ENCODE data around the gene HSDL2.

HSDL2 gene

DNA sequence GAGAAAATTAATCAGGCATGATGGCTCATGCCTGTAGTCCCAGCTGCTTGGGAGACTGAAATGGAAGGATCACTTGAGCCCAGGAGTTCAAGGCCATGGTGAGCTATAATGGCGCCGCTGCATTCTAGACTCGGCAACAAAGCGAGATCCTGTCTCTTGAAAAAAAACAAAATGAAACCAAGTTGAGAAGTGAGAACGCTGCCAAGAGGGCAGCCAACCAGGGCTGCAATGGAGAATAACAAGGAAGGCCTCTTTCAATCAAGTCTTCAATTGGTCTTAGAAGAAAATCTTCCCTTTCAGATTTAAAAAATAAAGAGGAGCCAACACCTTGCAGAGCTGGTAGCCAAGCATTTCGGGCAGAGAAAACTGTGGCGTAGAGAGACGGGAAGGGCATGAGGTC is 121.4 kb downstream of the HSDL2 start:
- TF ChIP-seq, protein P1, sequence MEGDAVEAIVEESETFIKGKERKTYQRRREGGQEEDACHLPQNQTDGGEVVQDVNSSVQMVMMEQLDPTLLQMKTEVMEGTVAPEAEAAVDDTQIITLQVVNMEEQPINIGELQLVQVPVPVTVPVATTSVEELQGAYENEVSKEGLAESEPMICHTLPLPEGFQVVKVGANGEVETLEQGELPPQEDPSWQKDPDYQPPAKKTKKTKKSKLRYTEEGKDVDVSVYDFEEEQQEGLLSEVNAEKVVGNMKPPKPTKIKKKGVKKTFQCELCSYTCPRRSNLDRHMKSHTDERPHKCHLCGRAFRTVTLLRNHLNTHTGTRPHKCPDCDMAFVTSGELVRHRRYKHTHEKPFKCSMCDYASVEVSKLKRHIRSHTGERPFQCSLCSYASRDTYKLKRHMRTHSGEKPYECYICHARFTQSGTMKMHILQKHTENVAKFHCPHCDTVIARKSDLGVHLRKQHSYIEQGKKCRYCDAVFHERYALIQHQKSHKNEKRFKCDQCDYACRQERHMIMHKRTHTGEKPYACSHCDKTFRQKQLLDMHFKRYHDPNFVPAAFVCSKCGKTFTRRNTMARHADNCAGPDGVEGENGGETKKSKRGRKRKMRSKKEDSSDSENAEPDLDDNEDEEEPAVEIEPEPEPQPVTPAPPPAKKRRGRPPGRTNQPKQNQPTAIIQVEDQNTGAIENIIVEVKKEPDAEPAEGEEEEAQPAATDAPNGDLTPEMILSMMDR (IDR thresholded peaks at IDR 0.05; ENCODE audit: insufficient read depth, low read length, poor library complexity, severe bottlenecking), result no peak
- no peaks in the 10 kb centered on the region for H3K36me3 ChIP-seq (ENCODE audit: control insufficient read depth, insufficient read depth, low read length)

DNA sequence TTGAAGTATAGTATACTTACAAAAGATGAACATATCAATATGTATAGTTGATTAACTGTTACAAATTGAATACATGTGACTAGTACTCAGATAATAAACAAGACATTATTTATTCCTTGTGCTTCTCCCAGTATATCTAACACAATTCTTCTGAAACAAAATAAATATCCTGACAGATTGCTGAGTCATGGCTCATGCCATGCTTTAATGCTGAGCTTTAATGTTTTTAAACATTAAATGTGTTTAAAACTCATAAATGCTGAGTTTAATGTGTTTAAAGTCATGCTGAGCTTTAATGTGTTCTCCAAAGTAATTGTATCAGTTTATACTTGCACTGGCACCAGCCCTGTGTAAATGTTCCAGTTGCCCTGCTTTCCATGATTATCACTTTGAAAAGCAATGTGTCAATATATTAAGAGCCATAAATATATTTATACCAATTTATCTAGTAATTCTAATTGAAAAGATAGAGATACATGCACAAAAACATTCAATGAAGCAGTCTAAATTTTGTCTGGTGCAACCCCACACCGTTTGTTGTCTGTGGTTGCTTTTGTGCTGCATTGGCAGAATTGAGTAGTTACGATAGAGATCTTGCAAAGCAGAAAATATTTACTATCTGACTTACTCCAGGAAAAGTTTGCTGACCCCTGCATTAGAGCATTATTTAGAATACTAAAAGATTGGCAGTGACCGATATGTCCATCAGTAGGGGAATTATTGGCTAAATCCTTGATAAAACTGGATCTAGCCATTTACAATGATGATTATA is 122.5 kb downstream of the HSDL2 start:
- no peak for DNase-seq (ENCODE audit: extremely low read depth, insufficient read length)
- H3K36me3 ChIP-seq (ENCODE audit: control insufficient read depth, insufficient read depth, low read length), result no peaks in the 10 kb centered on the region
- H3K4me3 ChIP-seq (replicated peaks; ENCODE audit: low read depth, low read length), result no peak overlapping the region
- TF ChIP-seq, protein P1 (IDR thresholded peaks at IDR 0.05; ENCODE audit: insufficient read depth, low read length, poor library complexity, severe bottlenecking), result no peak
- no peaks in the 10 kb centered on the region for H3K27me3 ChIP-seq (replicated peaks; ENCODE audit: control insufficient read depth, insufficient read depth, low read length)

More for the DNA sequence above, 121.4 kb downstream of the HSDL2 start:
- Histone ChIP-seq H3K4me3 (replicated peaks; ENCODE audit: low read depth, low read length) (no peak overlapping the region), H3K27me3 (replicated peaks; ENCODE audit: control insufficient read depth, insufficient read depth, low read length) (no peaks in the 10 kb centered on the region)
- no peak for DNase-seq (ENCODE audit: extremely low read depth, insufficient read length)

DNA sequence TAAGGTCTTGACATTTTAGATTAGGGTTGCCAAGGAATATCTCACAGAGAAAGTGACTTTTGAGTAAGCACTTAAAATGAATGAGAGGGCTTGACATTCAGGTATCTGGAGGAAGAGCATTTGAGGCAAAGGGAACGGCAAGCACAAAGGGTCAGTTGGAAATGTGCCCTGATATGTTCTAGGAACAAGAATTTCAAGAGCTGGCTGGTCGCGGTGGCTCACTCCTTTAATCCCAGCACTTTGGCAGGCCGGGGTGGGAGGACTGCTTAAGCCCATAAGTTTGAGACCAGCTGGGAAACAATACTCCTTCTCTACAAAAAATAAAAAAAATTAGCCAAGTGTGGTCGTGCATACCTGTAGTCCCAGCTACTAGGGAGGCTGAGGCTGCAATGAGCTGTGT is 123.3 kb downstream of the HSDL2 start:
- TF ChIP-seq, protein P1 (IDR thresholded peaks at IDR 0.05; ENCODE audit: insufficient read depth, low read length, poor library complexity, severe bottlenecking), result no peak
- DNase-seq (ENCODE audit: extremely low read depth, insufficient read length), result no peak
- no peak overlapping the region for H3K4me3 ChIP-seq (replicated peaks; ENCODE audit: low read depth, low read length)
- no peaks in the 10 kb centered on the region for H3K27me3 ChIP-seq (replicated peaks; ENCODE audit: control insufficient read depth, insufficient read depth, low read length)
- no peaks in the 10 kb centered on the region for H3K36me3 ChIP-seq (ENCODE audit: control insufficient read depth, insufficient read depth, low read length)

DNA sequence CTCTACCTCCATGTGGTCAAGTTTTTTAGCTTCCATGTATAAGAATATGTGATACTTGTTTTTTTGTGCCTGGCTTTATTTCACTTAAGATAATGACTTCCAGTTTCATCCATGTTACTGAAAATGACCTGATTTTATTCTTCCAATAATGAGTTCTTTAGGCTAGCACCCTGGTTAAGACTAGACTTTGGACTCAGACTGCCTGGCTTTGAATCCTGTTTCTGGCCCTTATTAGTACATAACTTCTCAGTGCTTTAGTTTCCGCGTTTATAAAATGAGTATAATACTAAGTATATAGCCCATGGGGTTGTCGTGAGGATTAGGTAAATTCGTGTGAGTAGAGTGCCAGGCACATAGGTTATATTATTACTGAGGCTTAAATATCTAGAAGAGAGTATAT is 125.2 kb downstream of the HSDL2 start:
- no peaks in the 10 kb centered on the region for H3K27me3 ChIP-seq (replicated peaks; ENCODE audit: control insufficient read depth, insufficient read depth, low read length)
- H3K36me3 ChIP-seq (ENCODE audit: control insufficient read depth, insufficient read depth, low read length), result no peaks in the 10 kb centered on the region
- TF ChIP-seq, protein P1 (IDR thresholded peaks at IDR 0.05; ENCODE audit: insufficient read depth, low read length, poor library complexity, severe bottlenecking), result no peak
- no peak for DNase-seq (ENCODE audit: extremely low read depth, insufficient read length)
- H3K4me3 ChIP-seq (replicated peaks; ENCODE audit: low read depth, low read length), result no peak overlapping the region

DNA sequence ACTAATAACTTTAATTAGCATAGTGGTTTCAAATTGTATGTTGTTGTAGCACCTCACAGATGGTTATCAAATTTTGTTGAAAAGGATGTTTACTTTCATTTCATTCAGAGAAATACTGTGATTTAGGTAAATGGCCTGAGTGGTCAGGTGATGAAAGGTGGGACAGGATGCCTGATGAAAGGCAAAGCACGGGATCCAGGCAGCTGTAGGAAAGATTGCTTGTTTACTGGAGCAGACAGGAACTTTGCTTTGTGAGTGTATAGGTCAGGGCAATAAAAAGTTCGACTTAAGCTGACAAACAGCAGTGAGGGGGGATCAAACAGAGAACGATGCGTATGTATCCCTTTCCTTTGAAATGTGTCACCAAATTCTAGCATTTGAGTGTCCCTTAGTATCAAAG is 125.7 kb downstream of the HSDL2 start:
- no peak for DNase-seq (ENCODE audit: extremely low read depth, insufficient read length)
- Histone ChIP-seq H3K36me3 (ENCODE audit: control insufficient read depth, insufficient read depth, low read length) (no peaks in the 10 kb centered on the region), H3K27me3 (replicated peaks; ENCODE audit: control insufficient read depth, insufficient read depth, low read length) (no peaks in the 10 kb centered on the region), H3K4me3 (replicated peaks; ENCODE audit: low read depth, low read length) (no peak overlapping the region)
- TF ChIP-seq, protein P1 (IDR thresholded peaks at IDR 0.05; ENCODE audit: insufficient read depth, low read length, poor library complexity, severe bottlenecking), result no peak
